Panc1 (cell line): ENCODE measurements around the gene OR2C3. TPM values are rescaled to one million over a fixed set of nuclear protein-coding genes. Genes with fewer than 3 reads are reported as not detected.

Experiments
- ATAC-seq: fragments of 200-7000 bp; cut with Tn5 transposase; 2 replicates; pipeline ENCODE4 v1.9.1; 2020; ENCODE audit warnings: mild to moderate bottlenecking, moderate library complexity
- BruUV-seq: library from RNA; stranded (reverse); fragments of 400-500 nt; replicated peaks from 2 replicates; lab custom pipeline; 2021; lab: Mats Ljungman, UMichigan
- CTCF ChIA-PET: fragments of 300-600 bp; sonication (Branson Sonifier 250); formaldehyde crosslinking; loops from one replicate; lab custom pipeline; 2022; ENCODE audit warnings: antibody characterized with exemption; lab: Charles Lee
- POLR2A ChIA-PET: fragments of 300-600 bp; sonication (Branson Sonifier 250); formaldehyde crosslinking; loops from one replicate; lab custom pipeline; 2022; ENCODE audit warnings: antibody characterized with exemption; lab: Charles Lee
- DNase-seq: peaks from one replicate; pipeline ENCODE4 v3.0.0-alpha.2; 2010; ENCODE audit warnings: low read depth, low spot score
- H3K27ac ChIP-seq: 2 replicates; pipeline ENCODE4 v1.5.1; 2011; ENCODE audit warnings: mild to moderate bottlenecking, low read length, inconsistent platforms
- H3K27me3 ChIP-seq: fragments of 200-500 bp; sonication (Bioruptor generic); 2 replicates; pipeline ENCODE4 v1.6.0; 2014; ENCODE audit warnings: low read length, inconsistent platforms; ENCODE audit not compliant: control insufficient read depth, insufficient read depth
- H3K36me3 ChIP-seq: fragments of 200-500 bp; sonication (Bioruptor generic); 2 replicates; pipeline ENCODE4 v1.5.1; 2014; ENCODE audit warnings: inconsistent platforms, mild to moderate bottlenecking, low read length, moderate library complexity; ENCODE audit not compliant: control insufficient read depth, insufficient read depth
- H3K4me1 ChIP-seq: 2 replicates; pipeline ENCODE4 v1.5.1; 2011; ENCODE audit warnings: inconsistent platforms, mild to moderate bottlenecking, low read length, moderate library complexity; ENCODE audit not compliant: control insufficient read depth, insufficient read depth
- H3K4me3 ChIP-seq, 2 experiments: 2 replicates each; pipeline ENCODE4 v1.5.1; 2011 to 2012; ENCODE audit warnings: low read depth in 2 of 2, low read length in 2 of 2, mild to moderate bottlenecking in 2 of 2, inconsistent platforms in 1 of 2, moderate library complexity in 1 of 2
- H3K9me3 ChIP-seq: fragments of 200-500 bp; sonication (Bioruptor generic); 2 replicates; pipeline ENCODE4 v1.5.1; 2014; ENCODE audit warnings: low read depth, mild to moderate bottlenecking, inconsistent platforms, low read length, moderate library complexity; ENCODE audit not compliant: control insufficient read depth, insufficient read depth
- CTCF ChIP-seq: fragments of 450-650 bp; IDR thresholded peaks from 2 replicates; pipeline ENCODE4 v1.5.1; 2017; ENCODE audit warnings: mild to moderate bottlenecking
- POLR2AphosphoS5 ChIP-seq: IDR thresholded peaks from 2 replicates; pipeline ENCODE4 v1.6.1; 2012; ENCODE audit warnings: mild to moderate bottlenecking, low read depth, low read length, moderate library complexity
- REST ChIP-seq, 2 experiments: IDR thresholded peaks; 2 replicates each; pipeline ENCODE4 v1.6.1; 2011 to 2012; ENCODE audit warnings: low read depth in 2 of 2, control low read depth in 1 of 2, low read length in 1 of 2, mild to moderate bottlenecking in 1 of 2, moderate library complexity in 1 of 2; ENCODE audit not compliant: insufficient read depth in 1 of 2
- SIN3A ChIP-seq: IDR thresholded peaks from 2 replicates; pipeline ENCODE4 v1.6.1; 2012; ENCODE audit warnings: low read depth, mild to moderate bottlenecking, low read length, moderate library complexity, borderline replicate concordance; ENCODE audit not compliant: insufficient read depth
- TCF7L2 ChIP-seq: IDR thresholded peaks from 2 replicates; pipeline ENCODE4 v1.6.1; 2011; ENCODE audit warnings: mild to moderate bottlenecking, low read depth, low read length, inconsistent platforms
- in situ Hi-C: cut with HindIII; loops from 2 replicates; pipeline ENCODE4 v1.10.0; 2016; ENCODE audit warnings: low sequenced_read_pairs, low pct_unique_long_range_greater_than_20kb
- intact Hi-C: fragments of 100-400 bp; cut with micrococcal nuclease; formaldehyde crosslinking; loops from one replicate; pipeline ENCODE4 v1.10.0; 2022; ENCODE audit not compliant: unreplicated experiment
- total RNA-seq: library from RNA; stranded (reverse); gene quantifications from one replicate; pipeline ENCODE4 v1.2.1, GENCODE V29; 2021; ENCODE audit not compliant: unreplicated experiment

Gene OR2C3
- total RNA-seq, 1 experiment from 2014 or later, result not detected

GRCh38 chr1:247574236-247574635, 38.0 kb upstream of the OR2C3 start:
- Histone ChIP-seq H3K9me3 (no peaks in the 10 kb centered on the region), H3K4me1 (no peaks in the 10 kb centered on the region), H3K27me3 (no peaks in the 10 kb centered on the region), H3K4me3 (no peak overlapping the region), H3K27ac (no peak overlapping the region), H3K36me3 (no peaks in the 10 kb centered on the region)
- CTCF ChIA-PET, result no interaction called here
- in situ Hi-C loops, result no loop called here
- ATAC-seq (no peak), DNase-seq (no peak)
- no TSS peak for BruUV-seq
- POLR2A ChIA-PET, result no interaction called here
- intact Hi-C loops, result no loop called here
- TF ChIP-seq TCF7L2, result no peak

GRCh38 chr1:247562198-247562597, 26.0 kb upstream of the OR2C3 start:
- in situ Hi-C loops, result no loop called here
- CTCF ChIA-PET, result no interaction called here

GRCh38 chr1:247561711-247562110, 25.5 kb upstream of the OR2C3 start:
- ChIA-PET CTCF (no interaction called here), POLR2A (no interaction called here)
- TF ChIP-seq CTCF (no peak), TCF7L2 (no peak), REST (IDR thresholded peaks at IDR 0.05; ENCODE audit: insufficient read depth in 1 of 2, low read depth in 2 of 2, low read length in 1 of 2) (no peak), POLR2AphosphoS5 (no peak), SIN3A (no peak)
- BruUV-seq, result no TSS peak
- in situ Hi-C loops, result no loop called here
- no peaks in the 10 kb centered on the region for H3K36me3 ChIP-seq
- DNase-seq (no peak), ATAC-seq (no peak)
- H3K27ac ChIP-seq, result no peak overlapping the region
- H3K4me3 ChIP-seq, result no peak overlapping the region
- H3K9me3 ChIP-seq, result no peaks in the 10 kb centered on the region
- no peaks in the 10 kb centered on the region for H3K27me3 ChIP-seq
- intact Hi-C loops, result no loop called here
- no peaks in the 10 kb centered on the region for H3K4me1 ChIP-seq

More at GRCh38 chr1:247562198-247562597, 26.0 kb upstream of the OR2C3 start:
- BruUV-seq, result no TSS peak
- intact Hi-C loops, result no loop called here
- DNase-seq, result no peak
- POLR2A ChIA-PET, result no interaction called here
- no peak for ATAC-seq
- Histone ChIP-seq H3K4me3 (no peak overlapping the region), H3K36me3 (no peaks in the 10 kb centered on the region), H3K4me1 (no peaks in the 10 kb centered on the region), H3K9me3 (no peaks in the 10 kb centered on the region), H3K27me3 (no peaks in the 10 kb centered on the region), H3K27ac (no peak overlapping the region)
- TF ChIP-seq TCF7L2, result no peak
- no peak for TF ChIP-seq SIN3A
- no peak for TF ChIP-seq POLR2AphosphoS5
